ENCODE results near the gene RGS9BP. TPM values are rescaled to one million over a fixed set of nuclear protein-coding genes. Genes with fewer than 3 reads are reported as not detected.
A peak's percentile ranks its signal among the peaks of the same experiment; 100 is the strongest.

Gene RGS9BP
- total RNA-seq, 1 donor from 2014 or later = 0.79 TPM

DNA sequence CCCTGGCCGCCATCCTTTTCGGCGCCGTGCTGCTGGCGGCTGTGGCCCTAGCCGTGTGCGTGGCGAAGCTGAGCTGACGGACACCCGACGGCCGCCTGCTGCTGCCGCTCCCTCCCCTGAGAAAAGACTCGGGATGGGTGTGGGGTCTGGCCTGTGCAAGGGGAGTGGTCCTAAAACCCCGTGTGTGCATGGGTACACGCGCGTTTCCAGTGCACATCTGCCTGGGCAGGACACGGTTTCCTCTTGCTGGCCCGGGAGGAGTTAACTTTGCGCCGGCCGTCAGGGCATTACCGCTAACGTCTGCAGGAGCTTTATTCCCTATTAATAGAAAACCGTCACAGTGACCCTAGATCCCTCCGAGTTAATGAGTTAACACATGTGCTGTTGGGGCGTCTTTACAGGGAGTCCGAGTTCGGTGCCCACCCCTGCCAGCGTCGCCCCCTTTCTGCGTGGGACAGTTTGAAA lies 1.3 kb downstream of the RGS9BP start:
- DNase-seq (ENCODE audit: low read depth) (no peak), FAIRE-seq (no peak)
- Histone ChIP-seq H3K27me3 (ENCODE audit: control insufficient read depth, insufficient read depth, low read length) (peaks cover 17% of the 10 kb centered on the region), H3K4me3 (ENCODE audit: low read depth, low read length) (no peak overlapping the region), H3K36me3 (ENCODE audit: control insufficient read depth, insufficient read depth, low read length) (peaks cover 2% of the 10 kb centered on the region)
- no peak for TF ChIP-seq CTCF (IDR thresholded peaks at IDR 0.05; ENCODE audit: insufficient read depth, low read length, severe bottlenecking)

- Histone ChIP-seq H3K27me3 (ENCODE audit: control insufficient read depth, insufficient read depth, low read length) (peaks cover 17% of the 10 kb centered on the region), H3K4me3 (ENCODE audit: low read depth, low read length) (no peak overlapping the region), H3K36me3 (ENCODE audit: control insufficient read depth, insufficient read depth, low read length) (peaks cover 2% of the 10 kb centered on the region)
- TF ChIP-seq CTCF (IDR thresholded peaks at IDR 0.05; ENCODE audit: insufficient read depth, low read length, severe bottlenecking) = no peak
- DNase-seq (ENCODE audit: low read depth) = no peak
- FAIRE-seq = no peak
Measured at GRCh38 chr19:32677657-32678056, 2.0 kb downstream of the RGS9BP start.

DNA sequence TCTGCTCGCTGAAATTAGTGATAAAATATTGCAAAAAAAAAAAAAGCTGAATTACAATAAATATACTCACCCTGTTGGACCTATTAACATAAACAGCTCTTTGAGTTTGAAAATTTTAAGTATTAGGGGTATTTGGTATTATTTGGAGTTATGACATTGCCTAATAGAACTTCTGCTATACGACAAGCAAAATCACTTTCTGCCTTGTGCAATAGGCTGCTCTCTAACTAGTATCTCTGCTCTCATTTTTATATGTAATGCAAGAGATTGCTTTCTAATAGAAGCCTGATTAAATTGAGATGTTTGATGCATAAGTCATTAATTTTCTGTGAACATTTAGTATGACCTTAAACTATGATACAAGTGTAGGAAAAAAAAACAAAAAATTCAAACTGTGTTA lies 5.3 kb downstream of the RGS9BP start:
- no peaks in the 10 kb centered on the region for H3K36me3 ChIP-seq (ENCODE audit: control insufficient read depth, insufficient read depth, low read length)
- H3K4me3 ChIP-seq (ENCODE audit: low read depth, low read length) = no peak overlapping the region
- no peak for TF ChIP-seq CTCF (IDR thresholded peaks at IDR 0.05; ENCODE audit: insufficient read depth, low read length, severe bottlenecking)
- DNase-seq (ENCODE audit: low read depth) = no peak
- FAIRE-seq = no peak
- H3K27me3 ChIP-seq (ENCODE audit: control insufficient read depth, insufficient read depth, low read length) = peaks cover 15% of the 10 kb centered on the region

GRCh38 chr19:32682317-32682716 lies 6.7 kb downstream of the RGS9BP start:
- Histone ChIP-seq H3K27me3 (ENCODE audit: control insufficient read depth, insufficient read depth, low read length) (peaks cover 3% of the 10 kb centered on the region), H3K36me3 (ENCODE audit: control insufficient read depth, insufficient read depth, low read length) (no peaks in the 10 kb centered on the region), H3K4me3 (ENCODE audit: low read depth, low read length) (no peak overlapping the region)
- no peak for FAIRE-seq
- no peak for TF ChIP-seq CTCF (IDR thresholded peaks at IDR 0.05; ENCODE audit: insufficient read depth, low read length, severe bottlenecking)
- peak; percentile 12 for DNase-seq (ENCODE audit: low read depth)

DNA sequence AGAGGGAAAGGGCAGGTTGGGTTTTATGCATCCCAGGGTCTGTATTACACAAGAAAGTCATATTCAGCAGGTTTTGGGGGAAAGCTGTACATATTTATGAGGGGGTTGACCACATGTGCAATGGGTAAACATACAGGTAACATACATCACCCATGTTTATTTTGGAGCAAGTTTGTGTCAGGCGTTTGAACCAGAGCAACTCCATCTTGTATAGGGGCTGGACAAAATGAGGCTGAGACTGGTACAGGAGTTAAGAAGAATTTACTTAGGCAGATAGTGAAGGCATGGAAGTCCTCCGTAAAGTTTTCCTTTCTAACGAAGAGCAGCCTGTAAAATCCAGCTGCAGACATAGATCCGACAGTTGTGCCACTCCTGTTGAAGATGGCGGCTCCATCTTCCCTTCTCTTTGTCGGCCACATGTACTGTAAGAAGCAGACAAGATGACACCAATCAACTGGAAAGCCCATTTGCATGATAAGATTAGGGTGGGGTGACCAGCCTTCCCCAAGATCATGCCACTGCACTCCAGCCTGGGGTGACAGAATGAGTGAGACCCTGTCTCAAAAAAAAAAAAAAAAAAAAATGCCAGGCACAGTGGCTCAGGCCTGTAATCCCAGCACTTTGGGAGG lies 11.3 kb downstream of the RGS9BP start:
- FAIRE-seq (no peak), DNase-seq (ENCODE audit: low read depth) (no peak)
- TF ChIP-seq CTCF (IDR thresholded peaks at IDR 0.05; ENCODE audit: insufficient read depth, low read length, severe bottlenecking) = no peak
- Histone ChIP-seq H3K27me3 (ENCODE audit: control insufficient read depth, insufficient read depth, low read length) (no peaks in the 10 kb centered on the region), H3K4me3 (ENCODE audit: low read depth, low read length) (no peak overlapping the region), H3K36me3 (ENCODE audit: control insufficient read depth, insufficient read depth, low read length) (no peaks in the 10 kb centered on the region)

- DNase-seq (ENCODE audit: low read depth) = no peak
- FAIRE-seq = no peak
- no peaks in the 10 kb centered on the region for H3K36me3 ChIP-seq (ENCODE audit: control insufficient read depth, insufficient read depth, low read length)
- no peak for TF ChIP-seq CTCF (IDR thresholded peaks at IDR 0.05; ENCODE audit: insufficient read depth, low read length, severe bottlenecking)
- no peak overlapping the region for H3K4me3 ChIP-seq (ENCODE audit: low read depth, low read length)
- no peaks in the 10 kb centered on the region for H3K27me3 ChIP-seq (ENCODE audit: control insufficient read depth, insufficient read depth, low read length)
Measured at GRCh38 chr19:32687681-32688080, 12.0 kb downstream of the RGS9BP start.

Data from bronchial epithelial cell (primary cell).